Activated CD4-positive, alpha-beta T cell treated with anti-CD3 and anti-CD28 coated beads for 36 hours (primary cell): ENCODE results near the gene IFI44L. TPM values are rescaled to one million over a fixed set of nuclear protein-coding genes. Genes with fewer than 3 reads are reported as not detected.
A peak's percentile ranks its signal among the peaks of the same experiment; 100 is the strongest.

ENCODE experiments used
- ATAC-seq: fragments of 200-7000 bp; cut with Tn5 transposase; one replicate; pipeline ENCODE4 v1.10.0; 2021; ENCODE audit warnings: mild to moderate bottlenecking, moderate library complexity
- CTCF ChIA-PET: fragments of 350-600 bp; sonication (Branson Sonifier 250); formaldehyde crosslinking; loops from one replicate; lab custom pipeline; 2021; ENCODE audit warnings: antibody characterized with exemption; lab: Charles Lee
- POLR2A ChIA-PET: fragments of 350-600 bp; sonication (Branson Sonifier 250); formaldehyde crosslinking; loops from one replicate; lab custom pipeline; 2021; ENCODE audit warnings: antibody characterized with exemption, inconsistent platforms; lab: Charles Lee
- DNase-seq: peaks from one replicate; pipeline ENCODE4 v3.0.0-alpha.2; 2020
- H3K27ac Mint-ChIP-seq: one replicate; pipeline ENCODE4 v1.8.0; 2021; ENCODE audit warnings: mixed read lengths
- H3K27me3 Mint-ChIP-seq: one replicate; pipeline ENCODE4 v1.8.0; 2021; ENCODE audit warnings: mixed read lengths
- H3K36me3 Mint-ChIP-seq: one replicate; pipeline ENCODE4 v1.8.0; 2021; ENCODE audit warnings: low read depth, mixed read lengths
- H3K4me1 Mint-ChIP-seq: one replicate; pipeline ENCODE4 v1.8.0; 2021; ENCODE audit warnings: mixed read lengths
- H3K4me3 Mint-ChIP-seq: one replicate; pipeline ENCODE4 v1.8.0; 2021; ENCODE audit warnings: mild to moderate bottlenecking, moderate library complexity, mixed read lengths
- H3K9me3 Mint-ChIP-seq: one replicate; pipeline ENCODE4 v1.8.0; 2021; ENCODE audit warnings: low read depth, mixed read lengths
- intact Hi-C, 2 experiments: fragments of 100-400 bp; cut with DNase I in 1 of 2; cut with micrococcal nuclease in 1 of 2; formaldehyde crosslinking; loops; one replicate each; pipeline versions ENCODE4 v1.14.2 to v1.15.1; 2022 to 2024; cut with DNase I, micrococcal nuclease
- total RNA-seq, 2 experiments: library from RNA; stranded (reverse); gene quantifications; one replicate each; pipeline ENCODE4 v1.2.3, GENCODE V29; 2021

Gene IFI44L
- total RNA-seq, 2 experiments from 2014 or later = 52.1 to 55.5 TPM

- Mint-ChIP-seq H3K4me1 (peaks cover 5% of the 10 kb centered on the region), H3K9me3 (no peaks in the 10 kb centered on the region), H3K4me3 (no peak overlapping the region), H3K27ac (no peak overlapping the region), H3K27me3 (no peaks in the 10 kb centered on the region), H3K36me3 (no peaks in the 10 kb centered on the region)
- CTCF ChIA-PET = interaction anchor here (0.7 to 5.1 kb wide), 14 partner anchors 10 to 480 kb away, joined by 3 to 38 read pairs (median 4); partner anchors contain the start of genes IFI44 and IFI44L
- ATAC-seq (no peak), DNase-seq (no peak)
- POLR2A ChIA-PET = no interaction called here
- intact Hi-C loops = loop anchor here (1.0 to 2.0 kb wide), 3 partner anchors 462 to 477 kb away; no protein-coding TSS in a partner anchor
Observed at GRCh38 chr1:78607334-78607927, 12.8 kb upstream of the IFI44L start.

- ChIA-PET CTCF (interaction anchor here (0.7 to 5.1 kb wide), 12 partner anchors 9 to 477 kb away, joined by 3 to 38 read pairs (median 4); partner anchors contain the start of genes IFI44 and IFI44L), POLR2A (interaction anchor here (0.6 kb wide), 1 partner anchor 12 kb away, joined by 5 read pairs; no protein-coding TSS in a partner anchor)
- no peak overlapping the region for H3K27ac Mint-ChIP-seq
- H3K9me3 Mint-ChIP-seq = no peaks in the 10 kb centered on the region
- no peaks in the 10 kb centered on the region for H3K27me3 Mint-ChIP-seq
- no peak overlapping the region for H3K4me3 Mint-ChIP-seq
- ATAC-seq (peak; percentile 12), DNase-seq (no peak)
- no peaks in the 10 kb centered on the region for H3K36me3 Mint-ChIP-seq
- peaks cover 5% of the 10 kb centered on the region for H3K4me1 Mint-ChIP-seq
- intact Hi-C loops = loop anchor here (1.0 to 2.0 kb wide), 3 partner anchors 463 to 478 kb away; no protein-coding TSS in a partner anchor
Observed at GRCh38 chr1:78607944-78608343, 12.3 kb upstream of the IFI44L start.

GRCh38 chr1:78617615-78618026 lies 2.6 kb upstream of the IFI44L start:
- H3K4me3 Mint-ChIP-seq = no peak overlapping the region

GRCh38 chr1:78619032-78619431 lies 1.2 kb upstream of the IFI44L start:
- Mint-ChIP-seq H3K36me3 (peaks cover 13% of the 10 kb centered on the region), H3K4me3 (peak overlapping the region; percentile 18), H3K27me3 (no peaks in the 10 kb centered on the region), H3K4me1 (peaks cover 47% of the 10 kb centered on the region), H3K27ac (peak overlapping the region; percentile 98), H3K9me3 (no peaks in the 10 kb centered on the region)
- no peak for DNase-seq
- CTCF ChIA-PET = interaction anchor here (0.7 to 2.5 kb wide), 6 partner anchors 11 to 57 kb away, joined by 3 to 23 read pairs (median 6); no protein-coding TSS in a partner anchor
- intact Hi-C loops = loop anchor here (5.0 to 10.0 kb wide), 3 partner anchors 203 to 733 kb away; no protein-coding TSS in a partner anchor
- ATAC-seq = no peak
- POLR2A ChIA-PET = no interaction called here

More at GRCh38 chr1:78617615-78618026, 2.6 kb upstream of the IFI44L start:
- no peaks in the 10 kb centered on the region for H3K27me3 Mint-ChIP-seq
- ChIA-PET POLR2A (interaction anchor here (0.6 kb wide), 1 partner anchor 486 kb away, joined by 4 read pairs; no protein-coding TSS in a partner anchor), CTCF (interaction anchor here (0.6 to 2.4 kb wide), 22 partner anchors 9 to 855 kb away, joined by 3 to 26 read pairs (median 6); partner anchors contain the start of gene IFI44)
- ATAC-seq = peak; percentile 62
- intact Hi-C loops = loop anchor here (1.0 to 10.0 kb wide), 4 partner anchors 59 to 735 kb away; no protein-coding TSS in a partner anchor
- H3K4me1 Mint-ChIP-seq = peaks cover 34% of the 10 kb centered on the region
- H3K9me3 Mint-ChIP-seq = no peaks in the 10 kb centered on the region
- H3K27ac Mint-ChIP-seq = peak overlapping the region; percentile 47
- DNase-seq = peak; percentile 66
- peaks cover 8% of the 10 kb centered on the region for H3K36me3 Mint-ChIP-seq

- intact Hi-C loops = loop anchor here (5.0 to 10.0 kb wide), 3 partner anchors 203 to 733 kb away; no protein-coding TSS in a partner anchor
- CTCF ChIA-PET = interaction anchor here (0.7 to 2.5 kb wide), 8 partner anchors 11 to 62 kb away, joined by 3 to 23 read pairs (median 5); no protein-coding TSS in a partner anchor
- Mint-ChIP-seq H3K9me3 (no peaks in the 10 kb centered on the region), H3K36me3 (peaks cover 17% of the 10 kb centered on the region), H3K27ac (peak overlapping the region; percentile 98), H3K4me1 (peaks cover 51% of the 10 kb centered on the region), H3K27me3 (no peaks in the 10 kb centered on the region), H3K4me3 (peak overlapping the region; percentile 18)
- POLR2A ChIA-PET = interaction anchor here (0.7 kb wide), 1 partner anchor 11 kb away, joined by 5 read pairs; no protein-coding TSS in a partner anchor
- DNase-seq (no peak), ATAC-seq (peak; percentile 20)
Observed at GRCh38 chr1:78619446-78619802, 824 bp upstream of the IFI44L start.

- H3K4me3 Mint-ChIP-seq = peak overlapping the region; percentile 89
- H3K27ac Mint-ChIP-seq = peak overlapping the region; percentile 98
- ATAC-seq = no peak
- H3K9me3 Mint-ChIP-seq = no peaks in the 10 kb centered on the region
- ChIA-PET POLR2A (no interaction called here), CTCF (interaction anchor here (0.7 to 2.5 kb wide), 9 partner anchors 9 to 489 kb away, joined by 3 to 23 read pairs (median 5); partner anchors contain the start of gene IFI44)
- no peaks in the 10 kb centered on the region for H3K27me3 Mint-ChIP-seq
- intact Hi-C loops = loop anchor here (1.0 to 10.0 kb wide), 3 partner anchors 29 to 846 kb away; partner anchors contain the start of genes IFI44 (in 2 of the 2), FUBP1 (in 1 of the 2) and MIGA1 (in 1 of the 2)
- H3K36me3 Mint-ChIP-seq = peaks cover 24% of the 10 kb centered on the region
- DNase-seq = no peak
- H3K4me1 Mint-ChIP-seq = peaks cover 61% of the 10 kb centered on the region
Observed at GRCh38 chr1:78620666-78621065, 418 bp downstream of the IFI44L start.

GRCh38 chr1:78622548-78622947 lies 2.3 kb downstream of the IFI44L start:
- no peaks in the 10 kb centered on the region for H3K27me3 Mint-ChIP-seq
- no peak for DNase-seq
- H3K27ac Mint-ChIP-seq = peak overlapping the region; percentile 82
- peak; percentile 38 for ATAC-seq
- peak overlapping the region; percentile 89 for H3K4me3 Mint-ChIP-seq
- peaks cover 72% of the 10 kb centered on the region for H3K4me1 Mint-ChIP-seq
- intact Hi-C loops = loop anchor here in 1 of 2 experiments (10.0 kb wide), 1 partner anchor 848 kb away; the partner anchor contains the start of gene MIGA1
- H3K9me3 Mint-ChIP-seq = no peaks in the 10 kb centered on the region
- ChIA-PET POLR2A (no interaction called here), CTCF (interaction anchor here (0.6 to 2.7 kb wide), 12 partner anchors 11 to 1094 kb away, joined by 3 to 19 read pairs (median 4); partner anchors contain the start of gene IFI44)
- peaks cover 31% of the 10 kb centered on the region for H3K36me3 Mint-ChIP-seq

GRCh38 chr1:78624035-78624434 lies 3.8 kb downstream of the IFI44L start:
- Mint-ChIP-seq H3K4me3 (peak overlapping the region; percentile 89), H3K9me3 (no peaks in the 10 kb centered on the region), H3K27me3 (no peaks in the 10 kb centered on the region), H3K36me3 (peaks cover 38% of the 10 kb centered on the region), H3K4me1 (peaks cover 68% of the 10 kb centered on the region), H3K27ac (peak overlapping the region; percentile 11)
- peak; percentile 35 for DNase-seq
- ATAC-seq = no peak
- POLR2A ChIA-PET = no interaction called here
- CTCF ChIA-PET = interaction anchor here (0.9 to 2.7 kb wide), 4 partner anchors 10 to 52 kb away, joined by 3 to 19 read pairs (median 3); partner anchors contain the start of gene IFI44
- intact Hi-C loops = loop anchor here in 1 of 2 experiments (10.0 kb wide), 1 partner anchor 849 kb away; the partner anchor contains the start of gene MIGA1

- H3K36me3 Mint-ChIP-seq = peaks cover 33% of the 10 kb centered on the region
- no peak overlapping the region for H3K4me3 Mint-ChIP-seq
- no peaks in the 10 kb centered on the region for H3K27me3 Mint-ChIP-seq
- intact Hi-C loops = loop anchor here in 1 of 2 experiments (10.0 kb wide), 1 partner anchor 853 kb away; the partner anchor contains the start of gene MIGA1
- ATAC-seq (no peak), DNase-seq (no peak)
- ChIA-PET CTCF (interaction anchor here (0.8 to 1.8 kb wide), 9 partner anchors 9 to 53 kb away, joined by 3 to 15 read pairs (median 4); partner anchors contain the start of gene IFI44), POLR2A (interaction anchor here (0.6 kb wide), 1 partner anchor 650 kb away, joined by 3 read pairs; no protein-coding TSS in a partner anchor)
- no peaks in the 10 kb centered on the region for H3K9me3 Mint-ChIP-seq
- H3K4me1 Mint-ChIP-seq = peaks cover 48% of the 10 kb centered on the region
- no peak overlapping the region for H3K27ac Mint-ChIP-seq
Observed at GRCh38 chr1:78627321-78627720, 7.1 kb downstream of the IFI44L start.

- ChIA-PET POLR2A (no interaction called here), CTCF (interaction anchor here (1.9 kb wide), 1 partner anchor 13 kb away, joined by 8 read pairs; no protein-coding TSS in a partner anchor)
- DNase-seq = no peak
- H3K27ac Mint-ChIP-seq = no peak overlapping the region
- H3K9me3 Mint-ChIP-seq = peaks cover 5% of the 10 kb centered on the region
- intact Hi-C loops = no loop called here
- H3K36me3 Mint-ChIP-seq = peaks cover 17% of the 10 kb centered on the region
- H3K4me1 Mint-ChIP-seq = peaks cover 21% of the 10 kb centered on the region
- ATAC-seq = no peak
- no peaks in the 10 kb centered on the region for H3K27me3 Mint-ChIP-seq
- H3K4me3 Mint-ChIP-seq = no peak overlapping the region
Observed at GRCh38 chr1:78630600-78630999, 10.4 kb downstream of the IFI44L start.
